Measurements from ENCODE around the gene NAP1L1. TPM values are rescaled to one million over a fixed set of nuclear protein-coding genes. Genes with fewer than 3 reads are reported as not detected.
A peak's percentile ranks its signal among the peaks of the same experiment; 100 is the strongest.

Gene NAP1L1
- total RNA-seq, result 64.0 TPM

DNA sequence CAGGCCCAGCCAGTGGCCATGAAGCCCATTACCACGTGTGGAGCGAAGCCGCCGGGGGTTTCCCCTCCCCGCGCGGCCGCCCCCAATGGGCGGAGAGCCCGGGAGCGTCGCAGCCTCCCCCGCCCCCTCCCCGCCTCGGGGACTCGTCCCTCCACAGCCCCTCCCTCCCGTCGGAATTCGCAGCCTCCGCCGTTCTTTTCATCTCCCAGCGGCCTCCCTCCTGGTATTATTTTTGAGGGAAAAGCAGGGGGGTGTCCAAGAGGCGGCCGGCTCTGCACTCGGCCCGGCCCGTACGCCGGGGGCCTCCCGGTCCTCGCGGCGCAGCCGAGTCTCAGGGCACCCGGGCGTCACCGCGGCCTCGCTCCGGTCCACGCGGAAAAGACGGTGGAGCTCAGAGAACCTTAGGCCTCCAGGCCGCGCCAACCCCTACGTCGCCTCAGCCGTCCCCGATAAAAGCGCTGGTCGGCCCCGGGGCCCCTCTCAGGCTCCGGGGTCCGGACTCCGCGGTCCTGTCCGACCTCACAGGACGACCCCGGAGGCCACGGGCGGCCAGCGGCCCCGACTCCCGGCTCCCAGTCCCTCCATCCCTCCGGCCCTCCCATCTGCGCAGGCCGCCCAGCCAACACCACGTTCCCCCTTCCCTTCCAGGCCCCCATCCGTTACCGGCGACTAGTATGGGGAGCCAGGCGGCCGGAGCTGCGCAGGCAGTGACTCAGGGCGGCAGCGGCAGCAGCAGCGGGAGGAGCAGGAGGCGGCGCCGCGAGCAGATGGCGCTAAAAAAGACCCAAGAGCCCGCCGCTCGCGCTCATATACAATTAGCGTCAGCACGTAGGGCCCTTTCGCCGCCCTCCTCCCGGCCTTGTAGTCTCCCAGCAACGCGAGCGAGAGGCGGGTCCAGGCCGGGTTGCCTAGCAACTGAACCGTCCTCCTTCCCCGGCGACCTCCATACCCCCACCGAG is at the start of gene NAP1L1:
Gene NAP1L1 (minus strand): TSS at position 782 of the 959 bp plus-strand sequence. CDS start 10,466 bp downstream, outside the sequence.
- peak; percentile 93 for ATAC-seq
- peak; percentile 97 for DNase-seq (ENCODE audit: low spot score)

DNA sequence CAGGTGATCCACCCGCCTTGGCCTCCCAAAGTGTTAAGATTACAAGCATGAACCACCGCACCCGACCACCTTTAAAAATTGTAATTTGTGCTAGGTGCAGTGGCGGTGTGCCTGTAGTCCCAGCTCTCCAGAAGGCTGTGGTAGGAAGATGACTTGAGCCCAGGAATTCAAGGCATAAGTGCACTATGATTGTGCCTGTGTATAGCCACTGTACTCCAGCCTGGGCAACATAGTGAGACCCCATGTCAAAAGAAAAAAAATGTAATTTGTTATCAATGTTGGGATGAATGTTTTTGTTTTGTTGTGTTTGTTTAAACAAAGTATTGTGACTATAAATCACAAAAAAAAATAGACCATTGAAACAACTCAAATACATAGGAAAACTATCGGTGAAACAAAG is 43.1 kb upstream of the NAP1L1 start:
- ATAC-seq, result no peak
- no peak for DNase-seq (ENCODE audit: low spot score)

- DNase-seq (ENCODE audit: low spot score), result no peak
- no peak for ATAC-seq
These were observed 40.0 kb upstream of the NAP1L1 start for GRCh38 chr12:76124456-76124855.

- no peak for DNase-seq (ENCODE audit: low spot score)
- peak; percentile 26 for ATAC-seq
These were observed 39.1 kb upstream of the NAP1L1 start for GRCh38 chr12:76123259-76124212.

DNA sequence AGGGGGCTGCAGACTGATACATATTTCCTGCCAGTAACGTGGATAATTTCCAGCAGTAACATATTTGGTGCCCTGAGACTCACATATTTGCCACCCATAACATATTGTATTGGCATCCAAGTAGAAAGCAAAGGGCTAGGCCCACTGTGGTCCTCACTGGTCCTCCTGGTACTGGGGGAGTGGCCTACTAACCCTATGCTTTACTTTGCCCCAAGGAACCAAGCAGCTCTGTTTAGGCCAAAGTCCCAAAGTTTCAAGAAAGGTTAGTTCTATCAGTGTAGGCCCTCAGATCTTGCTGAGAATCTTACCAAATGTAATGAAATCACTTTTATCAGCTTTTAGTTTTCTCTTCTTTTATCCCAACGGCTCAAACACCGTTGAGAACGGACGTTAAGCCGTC is 35.4 kb upstream of the NAP1L1 start:
- ATAC-seq (no peak), DNase-seq (ENCODE audit: low spot score) (no peak)

GRCh38 chr12:76117751-76118150 is 33.3 kb upstream of the NAP1L1 start:
- ATAC-seq (no peak), DNase-seq (ENCODE audit: low spot score) (no peak)

GRCh38 chr12:76117067-76117691 is 32.7 kb upstream of the NAP1L1 start:
- no peak for DNase-seq (ENCODE audit: low spot score)

GRCh38 chr12:76113800-76114757 is 29.6 kb upstream of the NAP1L1 start:
- DNase-seq (ENCODE audit: low spot score), result no peak
- no peak for ATAC-seq

More at GRCh38 chr12:76117067-76117691, 32.7 kb upstream of the NAP1L1 start:
- ATAC-seq, result no peak

- ATAC-seq (no peak), DNase-seq (ENCODE audit: low spot score) (no peak)
These were observed 26.8 kb upstream of the NAP1L1 start for GRCh38 chr12:76111209-76111749.

DNA sequence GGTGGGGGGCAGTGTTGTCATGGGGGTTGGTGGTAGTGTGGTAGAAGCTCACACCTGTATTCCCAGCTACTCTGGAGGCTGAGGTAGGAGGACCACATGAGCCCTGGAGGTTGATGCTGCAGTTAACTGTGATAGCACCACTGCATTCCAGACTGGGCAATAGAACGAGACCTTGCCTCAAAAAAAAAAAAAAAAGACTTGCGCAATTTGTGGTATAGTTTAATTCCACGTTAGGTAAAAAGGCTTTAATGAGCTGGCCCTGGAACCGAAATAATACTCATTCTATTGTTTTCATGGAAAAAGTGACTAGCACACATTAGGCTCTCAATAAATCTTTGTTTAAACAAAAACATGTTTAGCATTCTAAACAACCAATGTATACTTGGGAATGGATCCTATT is 25.4 kb upstream of the NAP1L1 start:
- DNase-seq (ENCODE audit: low spot score) (no peak), ATAC-seq (no peak)

DNA sequence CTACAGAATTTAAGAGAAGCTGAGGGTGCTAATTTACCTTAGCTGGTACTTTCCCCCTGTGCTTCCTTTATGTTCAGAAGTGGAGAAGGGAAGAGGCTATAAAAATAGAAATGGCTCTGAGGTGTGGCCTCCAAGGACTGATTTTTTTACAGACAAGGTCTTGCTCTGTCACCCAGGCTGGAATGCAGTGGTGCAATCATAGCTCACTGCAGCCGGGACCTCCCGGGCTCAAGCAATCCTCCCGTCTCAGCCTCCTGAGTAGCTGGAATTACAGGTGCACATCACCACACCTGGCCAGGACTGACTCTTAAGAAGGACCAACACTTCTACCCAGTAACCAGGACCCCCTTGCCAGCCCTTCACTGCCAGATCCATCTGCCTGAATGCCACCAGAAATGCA is 23.9 kb upstream of the NAP1L1 start:
- DNase-seq (ENCODE audit: low spot score) (no peak), ATAC-seq (no peak)

DNA sequence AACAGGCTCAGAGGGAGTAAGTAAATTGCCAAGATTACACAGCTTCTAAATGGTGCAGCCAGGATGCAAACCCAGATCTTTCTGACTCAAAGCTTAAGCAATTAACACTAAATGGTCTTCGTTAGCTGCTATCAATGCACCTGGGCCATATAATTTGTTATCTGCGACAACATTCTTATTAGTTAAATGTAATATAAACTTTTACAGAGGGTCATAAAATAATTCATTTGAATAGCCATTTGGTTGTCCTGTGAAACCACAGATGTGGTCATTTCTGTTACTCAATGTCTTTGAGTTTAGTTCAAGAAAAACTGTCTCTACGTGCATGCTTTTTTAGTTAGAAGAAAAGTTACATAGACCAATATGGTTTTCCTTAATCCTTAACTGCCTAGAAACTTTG is 22.1 kb upstream of the NAP1L1 start:
- no peak for DNase-seq (ENCODE audit: low spot score)
- ATAC-seq, result no peak

GRCh38 chr12:76103958-76104357 is 19.5 kb upstream of the NAP1L1 start:
- DNase-seq (ENCODE audit: low spot score), result no peak
- no peak for ATAC-seq

DNA sequence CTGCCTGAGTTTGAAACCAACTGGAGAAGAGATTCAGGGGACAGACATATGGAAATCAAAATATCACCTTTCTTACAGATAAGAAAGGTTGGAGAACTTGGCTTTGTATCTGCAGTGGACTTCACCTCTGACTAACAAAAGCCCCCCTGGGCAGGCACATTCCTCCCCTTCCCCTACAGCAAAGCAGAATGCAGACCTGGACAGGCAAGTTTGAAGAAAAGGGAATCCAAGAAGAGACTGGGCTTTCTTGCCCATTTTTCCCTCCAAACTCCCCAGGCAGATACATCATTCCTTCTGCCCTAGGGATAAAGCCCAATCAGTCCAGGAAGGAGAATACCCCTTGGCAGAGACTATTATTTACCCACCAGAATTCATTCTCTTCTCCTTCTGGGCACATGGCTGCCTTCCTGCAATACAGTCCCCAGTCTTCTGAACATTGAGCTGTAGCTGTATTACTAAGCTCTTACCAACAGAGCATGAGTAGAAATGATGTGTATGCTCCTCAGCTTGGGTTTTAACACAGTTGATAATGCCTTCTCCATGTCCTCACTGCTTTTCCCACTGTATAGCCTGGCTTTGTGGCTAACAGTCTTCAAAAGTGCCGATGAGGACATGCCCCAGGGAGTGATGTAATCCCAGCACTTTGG is 17.4 kb upstream of the NAP1L1 start:
- ATAC-seq, result no peak
- no peak for DNase-seq (ENCODE audit: low spot score)

DNA sequence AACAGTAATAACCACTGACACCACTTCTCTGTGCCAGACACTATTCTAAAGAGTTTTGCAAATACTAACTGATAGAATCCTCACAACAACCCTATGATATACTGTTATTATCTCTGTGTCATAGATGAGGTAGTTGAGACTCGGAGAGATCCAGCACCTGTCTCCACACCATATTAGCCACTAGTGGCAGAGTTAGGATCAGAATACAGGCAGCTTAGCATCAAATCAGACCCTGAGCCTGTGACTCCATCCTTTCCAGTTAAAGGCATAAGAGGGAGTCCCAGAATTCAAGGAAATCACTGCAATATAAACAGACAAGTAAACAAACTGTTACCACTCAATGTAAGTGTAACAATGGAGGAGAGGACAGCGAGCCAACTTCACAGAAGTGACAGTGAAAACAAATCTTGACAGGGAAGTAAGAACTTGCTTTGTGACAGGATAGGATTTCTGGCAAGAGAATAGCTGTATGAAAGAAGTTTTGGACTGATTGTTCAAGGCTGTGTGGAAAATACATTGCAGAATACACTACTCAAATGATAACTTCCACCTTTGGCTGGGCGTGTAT is 11.7 kb upstream of the NAP1L1 start:
- DNase-seq (ENCODE audit: low spot score), result no peak
- ATAC-seq, result no peak

DNA sequence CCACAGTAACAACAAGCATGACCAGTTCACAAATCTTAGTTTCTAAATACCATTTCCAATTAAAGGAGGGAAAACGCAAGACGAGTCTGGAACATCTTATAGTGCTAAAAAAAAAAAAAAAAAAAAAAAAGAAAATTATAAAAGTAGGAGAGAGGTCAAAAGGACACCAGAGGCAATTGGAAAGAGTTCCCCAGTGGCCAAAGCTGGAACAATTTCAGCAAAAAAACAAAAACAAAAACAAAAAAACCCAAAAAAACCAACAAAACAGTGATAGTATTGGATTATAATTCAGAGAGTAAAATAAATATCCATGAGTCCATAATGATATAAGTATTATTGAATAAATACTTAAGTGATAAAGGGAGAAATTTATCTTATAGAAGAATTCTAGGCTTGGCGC is 10.3 kb upstream of the NAP1L1 start:
- no peak for ATAC-seq
- DNase-seq (ENCODE audit: low spot score), result no peak

GRCh38 chr12:76091246-76091754 is 6.8 kb upstream of the NAP1L1 start:
- DNase-seq (ENCODE audit: low spot score) (no peak), ATAC-seq (no peak)

- ATAC-seq (no peak), DNase-seq (ENCODE audit: low spot score) (no peak)
These were observed 1.0 kb upstream of the NAP1L1 start for GRCh38 chr12:76085520-76085868.

Measured in left lobe of liver (tissue), 2 donors.